D721Med (cell line): Measurements from ENCODE around the gene NFASC.
A peak's percentile ranks its signal among the peaks of the same experiment; 100 is the strongest.

Experiments
- DNase-seq: peaks from one replicate; pipeline ENCODE4 v3.0.0; 2011; ENCODE audit warnings: low spot score; ENCODE audit not compliant: insufficient read length
- FAIRE-seq: peaks from 2 replicates; lab custom pipeline; 2011; peaks lifted over from hg19 to GRCh38; lab: Jason Lieb, UNC
- TF ChIP-seq, protein P1 (sequence below): IDR thresholded peaks from 2 replicates; pipeline ENCODE4 v1.5.1; 2012; ENCODE audit warnings: mild to moderate bottlenecking, control low read depth; ENCODE audit not compliant: insufficient read depth; ENCODE audit errors: missing control alignments

Gene NFASC

DNA sequence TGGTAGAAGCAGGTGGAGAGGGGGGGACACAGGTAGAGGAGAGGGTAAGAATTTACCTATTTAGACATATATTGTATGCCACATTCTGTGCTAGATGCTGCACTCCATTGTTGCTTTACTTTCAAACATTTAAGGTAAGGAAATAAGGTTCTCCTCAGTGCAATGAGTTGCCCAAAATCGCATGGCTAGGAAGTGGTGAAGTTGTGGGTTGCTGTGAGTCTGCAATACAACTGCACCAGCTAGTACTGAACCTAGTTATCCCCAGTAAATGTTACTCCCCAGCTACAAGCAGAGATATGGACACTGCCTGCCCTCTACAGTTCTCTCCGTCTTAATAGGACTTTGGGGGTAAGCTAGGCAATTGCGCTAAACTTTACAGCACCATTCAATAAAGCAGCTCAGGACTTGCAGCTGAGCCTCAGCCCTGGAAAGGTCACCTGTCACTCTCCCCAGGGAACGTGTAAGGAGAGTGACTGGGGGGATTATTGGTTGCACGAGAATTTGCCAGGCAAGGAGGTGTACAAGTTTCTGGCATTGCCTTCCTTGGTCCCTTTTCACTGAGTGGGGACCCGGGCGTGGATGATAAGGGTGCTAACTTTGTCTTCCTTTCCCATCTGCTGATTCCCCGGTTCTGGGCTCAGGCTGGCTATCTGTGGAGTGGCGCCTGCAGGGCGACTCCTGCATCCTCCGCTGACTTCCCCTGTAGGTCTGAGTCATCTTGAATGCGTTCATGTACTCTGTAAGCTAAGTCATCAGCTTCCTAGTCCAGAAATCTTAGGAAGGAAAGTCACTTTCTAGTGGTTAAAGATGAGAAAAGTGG, 101.1 kb downstream of the NFASC start:
- FAIRE-seq, result peak; percentile 32
- DNase-seq, result no peak
- TF ChIP-seq, protein P1, sequence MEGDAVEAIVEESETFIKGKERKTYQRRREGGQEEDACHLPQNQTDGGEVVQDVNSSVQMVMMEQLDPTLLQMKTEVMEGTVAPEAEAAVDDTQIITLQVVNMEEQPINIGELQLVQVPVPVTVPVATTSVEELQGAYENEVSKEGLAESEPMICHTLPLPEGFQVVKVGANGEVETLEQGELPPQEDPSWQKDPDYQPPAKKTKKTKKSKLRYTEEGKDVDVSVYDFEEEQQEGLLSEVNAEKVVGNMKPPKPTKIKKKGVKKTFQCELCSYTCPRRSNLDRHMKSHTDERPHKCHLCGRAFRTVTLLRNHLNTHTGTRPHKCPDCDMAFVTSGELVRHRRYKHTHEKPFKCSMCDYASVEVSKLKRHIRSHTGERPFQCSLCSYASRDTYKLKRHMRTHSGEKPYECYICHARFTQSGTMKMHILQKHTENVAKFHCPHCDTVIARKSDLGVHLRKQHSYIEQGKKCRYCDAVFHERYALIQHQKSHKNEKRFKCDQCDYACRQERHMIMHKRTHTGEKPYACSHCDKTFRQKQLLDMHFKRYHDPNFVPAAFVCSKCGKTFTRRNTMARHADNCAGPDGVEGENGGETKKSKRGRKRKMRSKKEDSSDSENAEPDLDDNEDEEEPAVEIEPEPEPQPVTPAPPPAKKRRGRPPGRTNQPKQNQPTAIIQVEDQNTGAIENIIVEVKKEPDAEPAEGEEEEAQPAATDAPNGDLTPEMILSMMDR, result peak; percentile 8

DNA sequence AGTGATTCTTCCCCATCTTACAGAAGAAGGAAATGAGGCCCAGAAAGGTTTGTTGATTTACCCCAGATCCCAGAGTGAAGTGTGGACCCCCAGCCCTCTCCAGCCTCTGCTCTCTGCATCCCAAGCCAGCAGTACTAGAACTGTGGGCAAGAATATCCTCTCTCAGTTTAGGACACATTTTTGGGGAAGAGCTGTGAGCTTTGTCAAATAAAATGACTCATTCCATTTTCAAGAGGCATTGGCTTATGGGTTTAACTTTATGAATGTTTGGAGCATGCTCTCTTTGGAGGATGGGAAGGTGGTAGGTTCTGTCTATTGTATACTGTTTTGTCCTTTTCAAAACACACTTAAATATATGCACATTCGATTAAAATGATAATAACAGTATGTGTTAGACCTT, 101.8 kb downstream of the NFASC start:
- FAIRE-seq (no peak), DNase-seq (no peak)
- TF ChIP-seq, protein P1, result no peak

DNA sequence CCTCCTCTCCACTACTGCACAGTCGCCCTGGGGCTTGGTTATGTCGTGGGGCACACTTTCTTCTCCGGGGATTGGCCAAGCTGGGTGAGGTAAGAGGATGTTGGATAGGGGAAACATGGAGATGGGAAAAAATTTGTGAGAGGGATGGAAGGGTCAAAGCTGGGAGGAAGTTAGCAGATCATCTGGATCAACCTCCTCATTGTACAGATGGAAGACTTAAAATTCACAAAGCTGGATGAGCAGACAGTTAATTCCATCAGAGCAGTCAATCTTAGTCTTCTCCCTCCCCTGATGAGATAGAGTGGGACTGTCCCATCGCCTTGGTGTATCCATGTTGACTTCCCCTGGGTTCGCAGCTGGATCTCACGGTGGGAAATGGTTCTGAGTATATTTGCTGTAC, 102.8 kb downstream of the NFASC start:
- FAIRE-seq, result no peak

DNA sequence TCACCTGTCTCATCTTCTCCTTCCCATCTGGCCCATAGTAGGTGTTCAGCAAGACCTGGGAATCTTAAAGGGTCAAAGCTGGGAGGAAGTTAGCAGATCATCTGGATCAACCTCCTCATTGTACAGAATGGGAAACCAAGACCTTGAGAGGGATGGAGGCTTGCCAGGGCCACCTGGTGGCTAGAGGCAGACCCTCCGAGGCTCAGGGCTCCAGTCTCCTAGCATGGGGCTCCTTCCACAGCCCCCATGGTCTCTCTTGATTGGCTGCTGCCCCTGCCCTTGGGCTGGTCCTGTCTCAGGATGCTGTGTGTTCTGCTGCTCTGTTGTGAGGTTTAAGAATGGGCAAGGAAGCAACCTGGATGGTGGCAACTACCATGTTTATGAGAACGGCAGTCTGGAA, 103.7 kb downstream of the NFASC start:
- FAIRE-seq (no peak), DNase-seq (no peak)
- TF ChIP-seq, protein P1, result no peak

More for the DNA sequence above, 102.8 kb downstream of the NFASC start:
- DNase-seq, result no peak
- TF ChIP-seq, protein P1, result no peak

DNA sequence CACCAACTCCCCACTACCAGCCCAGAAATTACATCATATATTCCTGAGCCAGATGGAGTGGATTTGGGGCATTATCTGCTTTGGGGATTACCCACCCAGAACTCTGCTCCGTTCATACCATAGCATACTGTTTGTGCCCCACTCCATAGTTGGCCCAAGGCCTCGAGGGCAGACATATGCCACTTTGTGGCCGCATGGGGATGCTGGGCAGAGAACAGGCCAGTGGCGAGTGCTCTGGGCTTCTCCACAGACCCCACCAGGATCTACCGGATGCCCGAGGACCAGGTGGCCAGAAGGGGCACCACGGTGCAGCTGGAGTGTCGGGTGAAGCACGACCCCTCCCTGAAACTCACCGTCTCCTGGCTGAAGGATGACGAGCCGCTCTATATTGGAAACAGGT, 104.4 kb downstream of the NFASC start:
- TF ChIP-seq, protein P1, result peak; percentile 21
- FAIRE-seq, result no peak
- DNase-seq, result no peak

DNA sequence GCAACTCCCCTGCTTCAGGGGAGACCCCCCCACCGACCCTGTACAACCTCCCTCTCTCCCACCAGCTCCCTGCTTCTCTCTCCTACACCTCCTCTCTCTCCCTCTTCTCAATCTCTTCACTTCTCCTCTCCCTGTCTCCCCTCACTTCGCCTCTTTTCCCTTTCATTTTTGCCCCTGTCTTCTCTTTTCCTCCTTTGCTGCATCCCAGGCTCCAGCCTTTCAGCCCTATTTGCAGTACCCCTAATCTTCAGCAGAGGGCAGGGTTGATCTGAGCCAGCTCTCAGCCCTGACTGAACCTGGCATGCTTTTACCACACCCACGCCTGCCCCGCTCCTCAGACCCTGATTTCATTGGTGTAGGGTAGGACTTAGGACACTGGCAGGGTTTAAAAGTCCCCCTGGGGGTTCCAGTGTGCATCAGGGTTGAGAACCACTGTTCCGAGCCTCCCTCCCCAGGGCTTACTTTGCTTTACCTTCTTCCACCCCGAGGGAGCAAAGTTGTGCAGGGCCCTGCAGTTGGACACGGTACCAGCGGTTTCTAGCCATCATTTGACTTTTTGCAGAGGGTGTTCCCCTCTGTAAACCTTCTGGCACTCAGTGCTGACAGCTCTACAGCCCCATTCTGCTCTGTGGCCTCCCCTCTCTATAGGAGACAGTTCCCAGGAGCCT, 105.0 kb downstream of the NFASC start:
- DNase-seq (peak; percentile 99), FAIRE-seq (no peak)
- TF ChIP-seq, protein P1, result peak; percentile 99

DNA sequence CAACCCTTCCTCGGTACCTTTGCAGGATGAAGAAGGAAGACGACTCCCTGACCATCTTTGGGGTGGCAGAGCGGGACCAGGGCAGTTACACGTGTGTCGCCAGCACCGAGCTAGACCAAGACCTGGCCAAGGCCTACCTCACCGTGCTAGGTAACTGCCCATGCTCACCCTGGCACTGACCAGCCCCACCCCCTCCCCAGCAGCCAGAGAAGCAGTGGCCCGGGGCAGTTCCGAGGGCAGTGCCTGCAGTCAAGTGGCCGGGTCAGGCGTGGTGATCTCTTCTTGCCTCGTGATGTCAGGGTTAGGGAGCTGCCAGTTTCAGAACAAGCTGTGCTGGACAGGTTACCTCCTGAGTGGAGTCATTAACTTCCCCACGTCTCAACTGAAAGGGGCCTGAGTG, 106.0 kb downstream of the NFASC start:
- FAIRE-seq, result no peak
- TF ChIP-seq, protein P1, result no peak
- DNase-seq, result no peak
